PC-3 (cell line): ENCODE measurements around the gene TNFRSF9. TPM values are rescaled to one million over a fixed set of nuclear protein-coding genes. Genes with fewer than 3 reads are reported as not detected.

Experiments used
- ATAC-seq: fragments of 200-7000 bp; cut with Tn5 transposase; 2 replicates; pipeline ENCODE4 v1.9.1; 2020; ENCODE audit warnings: mild to moderate bottlenecking, moderate library complexity
- BruUV-seq: library from RNA; stranded (reverse); fragments of 400-500 nt; replicated peaks from 2 replicates; lab custom pipeline; 2021; lab: Mats Ljungman, UMichigan
- CTCF ChIA-PET: fragments of 300-600 bp; sonication (Branson Sonifier 250); formaldehyde crosslinking; loops from one replicate; lab custom pipeline; 2022; ENCODE audit warnings: antibody characterized with exemption; lab: Charles Lee
- POLR2A ChIA-PET: fragments of 300-600 bp; sonication (Branson Sonifier 250); formaldehyde crosslinking; loops from one replicate; lab custom pipeline; 2022; ENCODE audit warnings: antibody characterized with exemption; ENCODE audit not compliant: unreplicated experiment; lab: Charles Lee
- DNase-seq: peaks from one replicate; pipeline ENCODE4 v3.0.0-alpha.2; 2015
- H2AFZ ChIP-seq: fragments of 300-600 bp; sonication (generic); 2 replicates; pipeline ENCODE4 v1.6.0; 2016; ENCODE audit warnings: antibody characterized with exemption, low read length
- H3F3A ChIP-seq: fragments of 300-600 bp; sonication (generic); one replicate; pipeline ENCODE4 v1.6.0; 2017; ENCODE audit warnings: antibody characterized with exemption, low read length, control low read depth, mild to moderate bottlenecking; ENCODE audit not compliant: unreplicated experiment
- H3K27ac ChIP-seq: fragments of 300-600 bp; sonication (generic); 2 replicates; pipeline ENCODE4 v1.5.1; 2016; ENCODE audit warnings: mild to moderate bottlenecking, low read length
- H3K27me3 ChIP-seq: fragments of 300-600 bp; sonication (generic); 2 replicates; pipeline ENCODE4 v1.6.1; 2016; ENCODE audit warnings: low read length, mixed read lengths
- H3K36me3 ChIP-seq: fragments of 300-600 bp; sonication (generic); 2 replicates; pipeline ENCODE4 v1.6.1; 2016; ENCODE audit warnings: low read depth, mixed run types, low read length, mixed read lengths
- H3K4me1 ChIP-seq: fragments of 300-600 bp; sonication (generic); 2 replicates; pipeline ENCODE4 v1.5.1; 2016; ENCODE audit warnings: low read length; ENCODE audit not compliant: insufficient read depth
- H3K4me2 ChIP-seq: fragments of 300-600 bp; sonication (generic); 2 replicates; pipeline ENCODE4 v1.6.0; 2016; ENCODE audit warnings: low read length
- H3K4me3 ChIP-seq: fragments of 300-600 bp; sonication (generic); 2 replicates; pipeline ENCODE4 v1.5.1; 2016; ENCODE audit warnings: mild to moderate bottlenecking, low read length, mixed read lengths
- H3K79me2 ChIP-seq: fragments of 300-600 bp; sonication (generic); 2 replicates; pipeline ENCODE4 v1.6.1; 2017; ENCODE audit warnings: low read length, mixed read lengths
- H3K9ac ChIP-seq: fragments of 300-600 bp; sonication (generic); 2 replicates; pipeline ENCODE4 v1.6.0; 2016; ENCODE audit warnings: mild to moderate bottlenecking, low read length
- H3K9me2 ChIP-seq: fragments of 300-600 bp; sonication (generic); replicated peaks from 2 replicates; pipeline ENCODE4 v1.6.1; 2016; ENCODE audit warnings: mixed run types, low read length, mixed read lengths
- H3K9me3 ChIP-seq: fragments of 300-600 bp; sonication (generic); 2 replicates; pipeline ENCODE4 v1.6.1; 2016; ENCODE audit warnings: low read length, mixed read lengths
- H4K20me1 ChIP-seq: fragments of 300-600 bp; sonication (generic); 2 replicates; pipeline ENCODE4 v1.6.1; 2016; ENCODE audit warnings: low read length, mixed read lengths
- CTCF ChIP-seq: fragments of 300-600 bp; sonication (generic); conservative IDR thresholded peaks from 2 replicates; pipeline ENCODE4 v1.5.1; 2017; ENCODE audit warnings: antibody characterized with exemption, low read depth, mild to moderate bottlenecking, low read length
- EZH2 ChIP-seq: fragments of 300-600 bp; sonication (generic); IDR thresholded peaks from one replicate; pipeline ENCODE4 v1.6.1; 2017; ENCODE audit warnings: antibody characterized with exemption, mild to moderate bottlenecking, low read length; ENCODE audit not compliant: unreplicated experiment
- EZH2phosphoT487 ChIP-seq: fragments of 300-600 bp; sonication (generic); IDR thresholded peaks from 2 replicates; pipeline ENCODE4 v1.6.1; 2018; ENCODE audit warnings: mild to moderate bottlenecking, antibody characterized with exemption, low read length, borderline replicate concordance
- intact Hi-C: fragments of 100-400 bp; cut with micrococcal nuclease; formaldehyde crosslinking; loops from 2 replicates; pipeline ENCODE4 v1.9.0; 2023
- total RNA-seq: library from RNA; depleted of rRNA; stranded (reverse); fragments of >200 nt; gene quantifications from 2 replicates; pipeline ENCODE4 v1.2.3, GENCODE V29; 2014

TNFRSF9 gene
- total RNA-seq, 1 experiment from 2014 or later, result 0.04 TPM

GRCh38 chr1:7962636-7963377 lies 22.2 kb upstream of the TNFRSF9 start:
- ATAC-seq (no peak), DNase-seq (no peak)
- no peaks in the 10 kb centered on the region for H3K9me2 ChIP-seq
- H3K4me1 ChIP-seq, result peaks cover 13% of the 10 kb centered on the region
- peak overlapping the region; percentile 96 for H3K4me2 ChIP-seq
- peaks cover 72% of the 10 kb centered on the region for H3K79me2 ChIP-seq
- peaks cover 6% of the 10 kb centered on the region; the same call in 1 of the 2 replicates for H4K20me1 ChIP-seq
- H3K9ac ChIP-seq, result peak overlapping the region; percentile 97
- no TSS peak for BruUV-seq
- peaks cover 34% of the 10 kb centered on the region for H3K36me3 ChIP-seq
- no peaks in the 10 kb centered on the region for H3K27me3 ChIP-seq
- no peak overlapping the region for H2AFZ ChIP-seq
- CTCF ChIA-PET, result no interaction called here
- POLR2A ChIA-PET, result no interaction called here
- peak overlapping the region; percentile 57; the same call in 1 of the 2 replicates for H3K27ac ChIP-seq
- intact Hi-C loops, result loop anchor here (10.0 kb wide), 1 partner anchor 298 kb away; no protein-coding TSS in a partner anchor
- H3F3A ChIP-seq, result no peaks in the 10 kb centered on the region
- H3K4me3 ChIP-seq, result peak overlapping the region; percentile 91
- H3K9me3 ChIP-seq, result no peaks in the 10 kb centered on the region
- no peak for TF ChIP-seq CTCF
- no peak for TF ChIP-seq EZH2phosphoT487
- TF ChIP-seq EZH2, result no peak

GRCh38 chr1:7962014-7962335 lies 21.3 kb upstream of the TNFRSF9 start:
- DNase-seq (no peak), ATAC-seq (no peak)
- Histone ChIP-seq H3K4me1 (peaks cover 13% of the 10 kb centered on the region), H4K20me1 (peaks cover 4% of the 10 kb centered on the region; the same call in 1 of the 2 replicates), H3K36me3 (peaks cover 26% of the 10 kb centered on the region), H3K4me3 (peak overlapping the region; percentile 91), H3F3A (no peaks in the 10 kb centered on the region), H3K27ac (peak overlapping the region; percentile 57), H3K9ac (peak overlapping the region; percentile 97), H3K9me2 (no peaks in the 10 kb centered on the region), H3K79me2 (peaks cover 64% of the 10 kb centered on the region), H3K27me3 (no peaks in the 10 kb centered on the region), H3K4me2 (peak overlapping the region; percentile 96), H2AFZ (peak overlapping the region; percentile 54), H3K9me3 (no peaks in the 10 kb centered on the region)
- ChIA-PET CTCF (no interaction called here), POLR2A (no interaction called here)
- intact Hi-C loops, result loop anchor here (10.0 kb wide), 1 partner anchor 297 kb away; no protein-coding TSS in a partner anchor
- TSS peak; percentile 67 for BruUV-seq
- TF ChIP-seq EZH2 (no peak), CTCF (no peak), EZH2phosphoT487 (no peak)
